Heart right ventricle (tissue), 16 donors: ENCODE data around the gene CCDC87. TPM values are rescaled to one million over a fixed set of nuclear protein-coding genes. Genes with fewer than 3 reads are reported as not detected.
"Not testable (repeated sequence)": the region's sequence is repeated elsewhere in the genome, so short reads cannot be mapped to it uniquely, and the experiment has no call there.

ENCODE experiments used
- ATAC-seq, 8 donors: fragments of 200-7000 bp; cut with Tn5 transposase; one replicate each; pipeline ENCODE4 v1.9.1; 2020; ENCODE audit warnings: mild to moderate bottlenecking in 8 of 8, moderate library complexity in 8 of 8, moderate number of reproducible peaks in 1 of 8
- DNase-seq, 2 donors: peaks; one replicate each; pipeline ENCODE4 v3.0.0-alpha.2; 2020
- H3K27ac ChIP-seq, 10 donors: fragments of 200-600 bp; sonication (generic) in 2 of 10; one replicate each; pipeline versions ENCODE4 v1.5.0 to v1.8.0; 2020 to 2022; ENCODE audit warnings: mild to moderate bottlenecking in 3 of 10
- H3K27me3 ChIP-seq, 7 donors: fragments of 200-600 bp; one replicate each; pipeline ENCODE4 v1.8.0; 2021 to 2022; ENCODE audit warnings: mild to moderate bottlenecking in 2 of 7
- H3K36me3 ChIP-seq, 9 donors: fragments of 200-600 bp; sonication (generic) in 1 of 9; one replicate each; pipeline versions ENCODE4 v1.5.0 to v1.8.0; 2020 to 2022; ENCODE audit warnings: mild to moderate bottlenecking in 2 of 9
- H3K4me1 ChIP-seq, 9 donors: fragments of 200-600 bp; sonication (generic) in 1 of 9; one replicate each; pipeline versions ENCODE4 v1.5.0 to v1.8.0; 2020 to 2022; ENCODE audit warnings: mild to moderate bottlenecking in 4 of 9
- H3K4me3 ChIP-seq, 10 donors: fragments of 200-600 bp; sonication (generic) in 2 of 10; one replicate each; pipeline versions ENCODE4 v1.5.0 to v1.8.0; 2020 to 2022; ENCODE audit warnings: mild to moderate bottlenecking in 7 of 10, moderate library complexity in 2 of 10
- H3K9me3 ChIP-seq, 11 donors: fragments of 200-600 bp in 10 of 11; sonication (generic) in 2 of 11; one replicate each; pipeline versions ENCODE4 v1.5.0 to v1.8.0; 2013 to 2022; ENCODE audit warnings: mild to moderate bottlenecking in 2 of 11, control low read depth in 1 of 11, moderate library complexity in 1 of 11
- WGBS, 2 donors: extraction: QIAGEN DNeasy Blood & Tissue Kit; methylation state at CpG; one replicate each; pipeline ENCODE4 v1.1.7; 2013; ENCODE audit warnings: inconsistent platforms in 1 of 2; 5-methylcytosine and 5-hydroxymethylcytosine counted together
- intact Hi-C, 10 donors: fragments of 100-400 bp; cut with DNase I; formaldehyde crosslinking; loops; one replicate each; pipeline versions ENCODE4 v1.11.1 to v1.14.2; 2022
- long read RNA-seq, 3 donors: library from polyadenylated mRNA; unstranded; transcript quantifications; one replicate each; pipeline ENCODE4 v2.0.0, GENCODE V29; 2020 to 2021
- polyA plus RNA-seq, 2 donors: library from polyadenylated mRNA; stranded (reverse); fragments of 200-250 nt; gene quantifications; one replicate each; pipeline ENCODE4 v1.2.3, GENCODE V29; 2013
- total RNA-seq, 10 donors: library from RNA; stranded (reverse); fragmentation: NEBNext Ultra II Directional in 3 of 10; extraction: Animal tissue kit (Norgen Biotek cat#: 25700) in 3 of 10; gene quantifications; one replicate each; pipeline versions ENCODE4 v1.2.1 to v1.2.4, GENCODE V29; 2021 to 2023
- TF ChIP-seq, protein P1 (sequence below), 9 donors: fragments of 200-600 bp; sonication (generic) in 2 of 9; IDR thresholded peaks; one replicate each; pipeline versions ENCODE4 v1.5.0 to v1.8.0; 2021 to 2022; ENCODE audit warnings: antibody characterized with exemption in 9 of 9, mild to moderate bottlenecking in 5 of 9, moderate library complexity in 1 of 9
- donor health status: Arrhythmogenic right ventricular cardiomyopathy.
- donor health status: ischemic (EF 13 %, LVEDD 7.1; RV severe dilation, severe dysfunction).
- donor health status: healthy with polysubstance abuse.
- donor health status: DM: no; HTN: yes; CAD: no.
- donor health status: DM: no; HTN: no; CAD: no.
- donor health status: ischemic (EF 25% LVEDD 6.9; RV normal size, moderate dysfunction).
- donor health status: ischemic (EF 25% LVEDD 5.7; RV mildly dilated, moderate dysfunction).
- donor health status: healthy.
- donor health status: DM: yes; HTN: yes; CAD: no.
- donor health status: Ischemic cardiomyopathy.
- donor health status: ischemic (EF 35%, LVEDD 5.7; RV mildly dilated, moderate dysfunction).
- donor health status: nonischemic (EF 11% LVEDD 7.7; RV severe dilation, severe dysfunction).
- donor health status: DM: yes; HTN: yes; CAD: no.
- donor health status: PGD.
- donor health status: ischemic (EF 29% LVEDD 5.4; RV normal size, mild dysfunction).
- donor health status: nonischemic (EF 23%, LVEDD 6.1; RV moderate dilation, normal function).

The CCDC87 gene, protein sequence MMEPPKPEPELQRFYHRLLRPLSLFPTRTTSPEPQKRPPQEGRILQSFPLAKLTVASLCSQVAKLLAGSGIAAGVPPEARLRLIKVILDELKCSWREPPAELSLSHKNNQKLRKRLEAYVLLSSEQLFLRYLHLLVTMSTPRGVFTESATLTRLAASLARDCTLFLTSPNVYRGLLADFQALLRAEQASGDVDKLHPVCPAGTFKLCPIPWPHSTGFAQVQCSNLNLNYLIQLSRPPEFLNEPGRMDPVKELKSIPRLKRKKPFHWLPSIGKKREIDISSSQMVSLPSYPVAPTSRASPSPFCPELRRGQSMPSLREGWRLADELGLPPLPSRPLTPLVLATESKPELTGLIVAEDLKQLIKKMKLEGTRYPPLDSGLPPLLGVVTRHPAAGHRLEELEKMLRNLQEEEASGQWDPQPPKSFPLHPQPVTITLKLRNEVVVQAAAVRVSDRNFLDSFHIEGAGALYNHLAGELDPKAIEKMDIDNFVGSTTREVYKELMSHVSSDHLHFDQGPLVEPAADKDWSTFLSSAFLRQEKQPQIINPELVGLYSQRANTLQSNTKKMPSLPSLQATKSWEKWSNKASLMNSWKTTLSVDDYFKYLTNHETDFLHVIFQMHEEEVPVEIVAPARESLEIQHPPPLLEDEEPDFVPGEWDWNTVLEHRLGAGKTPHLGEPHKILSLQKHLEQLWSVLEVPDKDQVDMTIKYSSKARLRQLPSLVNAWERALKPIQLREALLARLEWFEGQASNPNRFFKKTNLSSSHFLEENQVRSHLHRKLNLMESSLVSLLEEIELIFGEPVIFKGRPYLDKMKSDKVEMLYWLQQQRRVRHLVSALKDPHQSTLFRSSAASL
- total RNA-seq (under 1 TPM; 0.17 to 0.66 (median 0.37) TPM), polyA plus RNA-seq (under 1 TPM; 0.14 to 0.22 TPM)
- long read RNA-seq, donor 1 = 0 reads
- long read RNA-seq, donor 2 = 0 reads
- long read RNA-seq, donor 3, partial matches to known transcripts = 0 of 1 reads
- long read RNA-seq, donor 3, other reads (novel, unspliced or antisense) = 0 of 1 reads

DNA sequence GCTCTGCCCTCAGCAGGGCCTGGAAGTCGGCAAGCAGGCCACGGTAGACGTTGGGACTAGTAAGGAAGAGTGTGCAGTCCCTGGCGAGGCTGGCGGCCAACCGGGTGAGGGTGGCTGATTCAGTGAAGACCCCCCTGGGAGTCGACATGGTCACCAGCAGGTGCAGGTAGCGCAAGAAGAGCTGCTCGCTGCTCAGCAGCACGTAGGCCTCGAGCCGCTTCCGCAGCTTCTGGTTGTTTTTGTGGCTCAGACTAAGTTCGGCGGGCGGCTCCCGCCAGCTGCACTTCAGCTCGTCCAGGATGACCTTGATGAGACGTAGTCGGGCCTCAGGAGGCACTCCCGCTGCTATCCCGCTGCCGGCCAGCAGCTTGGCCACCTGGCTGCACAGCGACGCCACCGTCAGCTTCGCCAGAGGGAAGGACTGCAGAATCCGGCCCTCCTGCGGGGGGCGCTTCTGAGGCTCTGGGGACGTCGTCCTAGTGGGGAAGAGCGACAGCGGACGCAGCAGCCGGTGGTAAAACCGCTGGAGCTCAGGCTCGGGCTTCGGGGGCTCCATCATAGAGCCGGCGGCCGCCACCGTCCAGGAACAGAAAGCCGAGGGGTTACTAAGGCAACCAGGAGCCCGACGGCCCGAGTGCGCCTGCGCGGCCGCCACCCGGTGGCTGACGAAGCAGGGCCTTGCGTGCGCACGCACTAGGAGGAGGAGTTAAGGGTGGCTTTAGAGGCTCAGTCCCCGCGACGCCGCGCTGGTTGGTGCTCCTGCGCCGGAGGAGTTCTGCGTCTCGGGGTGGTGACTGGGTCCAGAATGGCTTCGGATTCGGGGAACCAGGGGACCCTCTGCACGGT is at the start of gene CCDC87, which contains the start of gene CCS:
CCDC87 (minus strand) TSS at position 607 of the 846 bp plus-strand sequence; CDS start at position 559, 48 bp downstream.
CCS (plus strand) TSS at position 729 of the 846 bp plus-strand sequence; CDS start at position 806, 77 bp downstream.
- Histone ChIP-seq H3K9me3 (no peaks in the 10 kb centered on the region), H3K27me3 (no peaks in the 10 kb centered on the region), H3K4me3 (peak within 1 kb of the TSS; percentile 36 to 85 (median 66)), H3K27ac (peak within 1 kb of the TSS in 9 of 10 donors; percentile 68 to 93 (median 84)), H3K36me3 (no peaks in the 10 kb centered on the region), H3K4me1 (peaks cover 3 to 43% (median 32%) of the 10 kb centered on the region in 9 donors)
- peak; percentile 98 to 99 for DNase-seq
- TF ChIP-seq, protein P1, sequence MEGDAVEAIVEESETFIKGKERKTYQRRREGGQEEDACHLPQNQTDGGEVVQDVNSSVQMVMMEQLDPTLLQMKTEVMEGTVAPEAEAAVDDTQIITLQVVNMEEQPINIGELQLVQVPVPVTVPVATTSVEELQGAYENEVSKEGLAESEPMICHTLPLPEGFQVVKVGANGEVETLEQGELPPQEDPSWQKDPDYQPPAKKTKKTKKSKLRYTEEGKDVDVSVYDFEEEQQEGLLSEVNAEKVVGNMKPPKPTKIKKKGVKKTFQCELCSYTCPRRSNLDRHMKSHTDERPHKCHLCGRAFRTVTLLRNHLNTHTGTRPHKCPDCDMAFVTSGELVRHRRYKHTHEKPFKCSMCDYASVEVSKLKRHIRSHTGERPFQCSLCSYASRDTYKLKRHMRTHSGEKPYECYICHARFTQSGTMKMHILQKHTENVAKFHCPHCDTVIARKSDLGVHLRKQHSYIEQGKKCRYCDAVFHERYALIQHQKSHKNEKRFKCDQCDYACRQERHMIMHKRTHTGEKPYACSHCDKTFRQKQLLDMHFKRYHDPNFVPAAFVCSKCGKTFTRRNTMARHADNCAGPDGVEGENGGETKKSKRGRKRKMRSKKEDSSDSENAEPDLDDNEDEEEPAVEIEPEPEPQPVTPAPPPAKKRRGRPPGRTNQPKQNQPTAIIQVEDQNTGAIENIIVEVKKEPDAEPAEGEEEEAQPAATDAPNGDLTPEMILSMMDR (IDR thresholded peaks at IDR 0.05) = peak; percentile 37 to 91 (median 69)
- intact Hi-C loops = loop anchor here in 3 of 10 donors (2.0 to 5.0 kb wide), 2 partner anchors 46 to 85 kb away; partner anchors contain the start of genes RBM4 (in 2 of the 3) and RBM4B (in 1 of the 3)
- ATAC-seq = peak; percentile 97 to 99 (median 98)
- 14 to 15% methylated on average over 68 of the region's 68 CpGs for WGBS, 2 donors

DNA sequence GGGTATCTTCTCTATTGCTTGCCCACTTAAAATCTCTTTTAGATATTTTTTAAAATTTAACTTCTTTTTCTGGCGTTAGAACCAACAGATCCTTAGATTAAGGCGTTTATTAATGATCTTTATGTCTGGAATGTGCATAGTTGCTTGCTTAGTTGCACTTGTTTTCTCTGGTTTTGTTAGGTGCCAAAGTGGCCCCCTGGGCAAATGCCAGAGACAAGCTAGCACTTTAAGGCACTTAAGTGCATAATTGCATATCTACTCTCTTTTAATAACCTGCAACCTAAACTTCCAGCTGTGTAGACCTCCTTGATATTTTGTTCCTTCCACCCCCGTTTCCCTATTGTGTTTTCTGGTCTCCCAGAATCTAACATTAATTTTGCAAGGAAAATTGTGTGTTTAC is 49.0 kb upstream of the CCDC87 start:
- peak overlapping the region in 1 of 10 donors; percentile 19 for H3K27ac ChIP-seq
- intact Hi-C loops = loop anchor here in 2 of 10 donors (5.0 kb wide), 1 partner anchor 35 kb away; the partner anchor contains the start of gene RBM4B (in 2 of the 2)
- TF ChIP-seq, protein P1 (IDR thresholded peaks at IDR 0.05) = no peak
- no peak for ATAC-seq
- H3K9me3 ChIP-seq = no peaks in the 10 kb centered on the region
- no peak for DNase-seq
- H3K4me1 ChIP-seq = peaks cover 30 to 88% (median 85%) of the 10 kb centered on the region in 9 donors
- peaks cover 0 to 72% (median 43%) of the 10 kb centered on the region in 9 donors for H3K36me3 ChIP-seq
- H3K4me3 ChIP-seq = peak overlapping the region in 8 of 10 donors; percentile 18 to 93 (median 75)
- no peaks in the 10 kb centered on the region for H3K27me3 ChIP-seq
- WGBS, 2 donors = 13 to 18% methylated on average over 3 of the region's 3 CpGs

DNA sequence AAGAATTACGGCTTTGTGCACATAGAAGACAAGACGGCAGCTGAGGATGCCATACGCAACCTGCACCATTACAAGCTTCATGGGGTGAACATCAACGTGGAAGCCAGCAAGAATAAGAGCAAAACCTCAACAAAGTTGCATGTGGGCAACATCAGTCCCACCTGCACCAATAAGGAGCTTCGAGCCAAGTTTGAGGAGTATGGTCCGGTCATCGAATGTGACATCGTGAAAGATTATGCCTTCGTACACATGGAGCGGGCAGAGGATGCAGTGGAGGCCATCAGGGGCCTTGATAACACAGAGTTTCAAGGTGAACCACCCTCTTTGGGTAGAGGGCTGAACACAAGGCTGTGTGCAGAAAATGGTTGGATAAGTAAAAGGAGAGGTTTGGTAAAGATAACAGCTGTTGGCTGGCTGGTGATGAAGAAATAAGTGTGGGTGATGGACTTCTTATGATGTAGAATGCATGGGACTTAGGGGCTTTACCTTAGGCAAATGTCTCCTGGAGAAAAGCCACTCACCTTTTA is 47.0 kb upstream of the CCDC87 start:
- intact Hi-C loops = loop anchor here in 7 of 10 donors (2.0 to 5.0 kb wide), 3 partner anchors 23 to 47 kb away; partner anchors contain the start of genes RBM4B (in 4 of the 7), CCDC87 (in 2 of the 7), CCS (in 2 of the 7) and RBM14 (in 2 of the 7)
- H3K27ac ChIP-seq = peak overlapping the region in 2 of 10 donors; percentile 19 to 94
- ATAC-seq = not testable (repeated sequence)

More for the DNA sequence above, 47.0 kb upstream of the CCDC87 start:
- not testable (repeated sequence) for DNase-seq, H3K27me3 ChIP-seq, H3K9me3 ChIP-seq
- H3K4me3 ChIP-seq = peak overlapping the region in 9 of 10 donors; percentile 53 to 93 (median 76)
- WGBS, 2 donors = 56 to 65% methylated on average over 8 of the region's 10 CpGs
- peaks cover 0 to 58% (median 29%) of the 10 kb centered on the region in 9 donors for H3K36me3 ChIP-seq
- peaks cover 24 to 83% (median 67%) of the 10 kb centered on the region in 9 donors for H3K4me1 ChIP-seq
